Vagina (tissue), 2 donors: ENCODE measurements around the gene BRD2.

Experiments
- CTCF ChIP-seq, 3 experiments: fragments of 450-650 bp in 2 of 3; fragments of 200-600 bp in 1 of 3; sonication (generic) in 1 of 3; IDR thresholded peaks; one replicate each; pipeline ENCODE4 v1.5.1; 2017 to 2019; ENCODE audit warnings: antibody characterized with exemption in 3 of 3, mild to moderate bottlenecking in 2 of 3, moderate library complexity in 2 of 3
- POLR2A ChIP-seq, 2 donors: fragments of 450-650 bp; IDR thresholded peaks; one replicate each; pipeline ENCODE4 v1.6.1; 2017; ENCODE audit warnings: antibody characterized with exemption in 2 of 2, mild to moderate bottlenecking in 2 of 2, moderate library complexity in 2 of 2
- POLR2AphosphoS5 ChIP-seq, 2 donors: sonication (generic); formaldehyde crosslinking; IDR thresholded peaks; one replicate each; pipeline ENCODE4 v1.9.0; 2017; ENCODE audit warnings: antibody characterized with exemption in 2 of 2, mild to moderate bottlenecking in 2 of 2, low read depth in 1 of 2; ENCODE audit not compliant: insufficient read depth in 1 of 2

GRCh38 chr6:33014841-33015634 lies 46.6 kb downstream of the BRD2 start:
- peak; percentile 78 to 81 (median 79) for TF ChIP-seq CTCF (IDR thresholded peaks at IDR 0.05)
- no peak for TF ChIP-seq POLR2A (IDR thresholded peaks at IDR 0.05)
- TF ChIP-seq POLR2AphosphoS5 (IDR thresholded peaks at IDR 0.05; ENCODE audit: insufficient read depth in 1 of 2, low read depth in 1 of 2), result peak in 1 of 2 donors; percentile 42
